Panc1 (cell line): ENCODE measurements around the gene IVD. TPM values are rescaled to one million over a fixed set of nuclear protein-coding genes. Genes with fewer than 3 reads are reported as not detected.

Source experiments
- ATAC-seq: fragments of 200-7000 bp; cut with Tn5 transposase; 2 replicates; pipeline ENCODE4 v1.9.1; 2020; ENCODE audit warnings: mild to moderate bottlenecking, moderate library complexity
- BruUV-seq: library from RNA; stranded (reverse); fragments of 400-500 nt; replicated peaks from 2 replicates; lab custom pipeline; 2021; lab: Mats Ljungman, UMichigan
- CTCF ChIA-PET: fragments of 300-600 bp; sonication (Branson Sonifier 250); formaldehyde crosslinking; loops from one replicate; lab custom pipeline; 2022; ENCODE audit warnings: antibody characterized with exemption; lab: Charles Lee
- POLR2A ChIA-PET: fragments of 300-600 bp; sonication (Branson Sonifier 250); formaldehyde crosslinking; loops from one replicate; lab custom pipeline; 2022; ENCODE audit warnings: antibody characterized with exemption; lab: Charles Lee
- DNase-seq: peaks from one replicate; pipeline ENCODE4 v3.0.0-alpha.2; 2010; ENCODE audit warnings: low read depth, low spot score
- H3K27ac ChIP-seq: 2 replicates; pipeline ENCODE4 v1.5.1; 2011; ENCODE audit warnings: mild to moderate bottlenecking, low read length, inconsistent platforms
- H3K27me3 ChIP-seq: fragments of 200-500 bp; sonication (Bioruptor generic); 2 replicates; pipeline ENCODE4 v1.6.0; 2014; ENCODE audit warnings: low read length, inconsistent platforms; ENCODE audit not compliant: control insufficient read depth, insufficient read depth
- H3K36me3 ChIP-seq: fragments of 200-500 bp; sonication (Bioruptor generic); 2 replicates; pipeline ENCODE4 v1.5.1; 2014; ENCODE audit warnings: inconsistent platforms, mild to moderate bottlenecking, low read length, moderate library complexity; ENCODE audit not compliant: control insufficient read depth, insufficient read depth
- H3K4me1 ChIP-seq: 2 replicates; pipeline ENCODE4 v1.5.1; 2011; ENCODE audit warnings: inconsistent platforms, mild to moderate bottlenecking, low read length, moderate library complexity; ENCODE audit not compliant: control insufficient read depth, insufficient read depth
- H3K4me3 ChIP-seq, 2 experiments: 2 replicates each; pipeline ENCODE4 v1.5.1; 2011 to 2012; ENCODE audit warnings: low read depth in 2 of 2, low read length in 2 of 2, mild to moderate bottlenecking in 2 of 2, inconsistent platforms in 1 of 2, moderate library complexity in 1 of 2
- H3K9me3 ChIP-seq: fragments of 200-500 bp; sonication (Bioruptor generic); 2 replicates; pipeline ENCODE4 v1.5.1; 2014; ENCODE audit warnings: low read depth, mild to moderate bottlenecking, inconsistent platforms, low read length, moderate library complexity; ENCODE audit not compliant: control insufficient read depth, insufficient read depth
- CTCF ChIP-seq: fragments of 450-650 bp; IDR thresholded peaks from 2 replicates; pipeline ENCODE4 v1.5.1; 2017; ENCODE audit warnings: mild to moderate bottlenecking
- POLR2AphosphoS5 ChIP-seq: IDR thresholded peaks from 2 replicates; pipeline ENCODE4 v1.6.1; 2012; ENCODE audit warnings: mild to moderate bottlenecking, low read depth, low read length, moderate library complexity
- REST ChIP-seq, 2 experiments: IDR thresholded peaks; 2 replicates each; pipeline ENCODE4 v1.6.1; 2011 to 2012; ENCODE audit warnings: low read depth in 2 of 2, control low read depth in 1 of 2, low read length in 1 of 2, mild to moderate bottlenecking in 1 of 2, moderate library complexity in 1 of 2; ENCODE audit not compliant: insufficient read depth in 1 of 2
- SIN3A ChIP-seq: IDR thresholded peaks from 2 replicates; pipeline ENCODE4 v1.6.1; 2012; ENCODE audit warnings: low read depth, mild to moderate bottlenecking, low read length, moderate library complexity, borderline replicate concordance; ENCODE audit not compliant: insufficient read depth
- TCF7L2 ChIP-seq: IDR thresholded peaks from 2 replicates; pipeline ENCODE4 v1.6.1; 2011; ENCODE audit warnings: mild to moderate bottlenecking, low read depth, low read length, inconsistent platforms
- in situ Hi-C: cut with HindIII; loops from 2 replicates; pipeline ENCODE4 v1.10.0; 2016; ENCODE audit warnings: low sequenced_read_pairs, low pct_unique_long_range_greater_than_20kb
- intact Hi-C: fragments of 100-400 bp; cut with micrococcal nuclease; formaldehyde crosslinking; loops from one replicate; pipeline ENCODE4 v1.10.0; 2022; ENCODE audit not compliant: unreplicated experiment
- total RNA-seq: library from RNA; stranded (reverse); gene quantifications from one replicate; pipeline ENCODE4 v1.2.1, GENCODE V29; 2021; ENCODE audit not compliant: unreplicated experiment

The IVD gene
- total RNA-seq, 1 experiment from 2014 or later, result 74.6 TPM

- Histone ChIP-seq H3K9me3 (no peaks in the 10 kb centered on the region), H3K4me1 (no peaks in the 10 kb centered on the region), H3K27ac (no peak overlapping the region), H3K4me3 (no peak overlapping the region), H3K36me3 (no peaks in the 10 kb centered on the region), H3K27me3 (no peaks in the 10 kb centered on the region)
- POLR2A ChIA-PET, result interaction anchor here (0.6 to 0.7 kb wide), 2 partner anchors 23 to 41 kb away, joined by 9 to 11 read pairs; no protein-coding TSS in a partner anchor
- no peak for TF ChIP-seq REST (IDR thresholded peaks at IDR 0.05; ENCODE audit: insufficient read depth in 1 of 2, low read depth in 2 of 2, low read length in 1 of 2)
- TF ChIP-seq CTCF, result no peak
- TF ChIP-seq SIN3A, result no peak
- TF ChIP-seq POLR2AphosphoS5, result no peak
- TF ChIP-seq TCF7L2, result no peak
- in situ Hi-C loops, result no loop called here
- DNase-seq (no peak), ATAC-seq (no peak)
- CTCF ChIA-PET, result interaction anchor here (0.6 kb wide), 1 partner anchor 49 kb away, joined by 7 read pairs; no protein-coding TSS in a partner anchor
- BruUV-seq, result no TSS peak
- intact Hi-C loops, result no loop called here
These were observed 6.2 kb upstream of the IVD start for GRCh38 chr15:40399370-40399769.

- POLR2A ChIA-PET, result no interaction called here
- TF ChIP-seq POLR2AphosphoS5 (no peak), TCF7L2 (no peak), SIN3A (no peak), CTCF (no peak), REST (IDR thresholded peaks at IDR 0.05; ENCODE audit: insufficient read depth in 1 of 2, low read depth in 2 of 2, low read length in 1 of 2) (no peak)
These were observed 1.9 kb downstream of the IVD start for GRCh38 chr15:40407330-40407990.

More at GRCh38 chr15:40407330-40407990, 1.9 kb downstream of the IVD start:
- Histone ChIP-seq H3K4me1 (no peaks in the 10 kb centered on the region), H3K36me3 (peaks cover 11% of the 10 kb centered on the region), H3K27me3 (no peaks in the 10 kb centered on the region), H3K9me3 (no peaks in the 10 kb centered on the region), H3K27ac (no peak overlapping the region), H3K4me3 (no peak overlapping the region)
- DNase-seq (no peak), ATAC-seq (no peak)
- CTCF ChIA-PET, result no interaction called here
- in situ Hi-C loops (no loop called here), intact Hi-C loops (no loop called here)
- no TSS peak for BruUV-seq
